Right lobe of liver (tissue), 4 donors: ENCODE measurements around the gene SPEM3.

Experiments used
- POLR2A ChIP-seq: fragments of 450-650 bp; IDR thresholded peaks from one replicate; pipeline ENCODE4 v1.6.1; 2017; ENCODE audit warnings: antibody characterized with exemption, mild to moderate bottlenecking
- TF ChIP-seq, protein P1 (sequence below), 4 donors: fragments of 200-600 bp in 3 of 4; fragments of 450-650 bp in 1 of 4; IDR thresholded peaks; one replicate each; pipeline versions ENCODE4 v1.5.1 to v1.8.0; 2016 to 2022; ENCODE audit warnings: antibody characterized with exemption in 4 of 4, mild to moderate bottlenecking in 2 of 4
- donor health status: DM: no; HTN: no; CAD: no.
- donor health status: DM: no; HTN: no; CAD: no.
- donor health status: DM: no; HTN: yes; CAD: no.

DNA sequence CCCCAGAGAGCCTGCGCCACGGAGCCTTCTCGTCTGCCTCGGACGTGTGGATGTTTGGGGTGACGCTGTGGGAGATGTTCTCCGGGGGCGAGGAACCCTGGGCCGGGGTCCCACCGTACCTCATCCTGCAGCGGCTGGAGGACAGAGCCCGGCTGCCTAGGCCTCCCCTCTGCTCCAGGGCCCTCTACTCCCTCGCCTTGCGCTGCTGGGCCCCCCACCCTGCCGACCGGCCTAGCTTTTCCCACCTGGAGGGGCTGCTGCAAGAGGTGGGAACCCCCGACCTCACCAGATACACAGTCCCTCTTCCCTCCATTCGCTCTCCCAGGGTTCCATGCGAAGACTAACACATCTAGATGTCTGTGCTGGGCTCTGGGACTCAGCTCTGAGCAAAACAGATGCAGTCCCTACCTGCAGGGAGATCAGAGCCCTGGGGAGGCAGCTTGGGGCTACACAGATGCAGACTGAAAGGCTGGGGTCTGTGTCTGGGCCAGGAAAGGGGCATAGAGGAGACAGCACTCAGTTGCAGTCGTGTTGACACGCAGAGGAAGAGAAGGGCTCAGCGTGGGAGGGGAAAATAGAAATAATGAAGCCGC, 44.1 kb upstream of the SPEM3 start:
- TF ChIP-seq, protein P1, sequence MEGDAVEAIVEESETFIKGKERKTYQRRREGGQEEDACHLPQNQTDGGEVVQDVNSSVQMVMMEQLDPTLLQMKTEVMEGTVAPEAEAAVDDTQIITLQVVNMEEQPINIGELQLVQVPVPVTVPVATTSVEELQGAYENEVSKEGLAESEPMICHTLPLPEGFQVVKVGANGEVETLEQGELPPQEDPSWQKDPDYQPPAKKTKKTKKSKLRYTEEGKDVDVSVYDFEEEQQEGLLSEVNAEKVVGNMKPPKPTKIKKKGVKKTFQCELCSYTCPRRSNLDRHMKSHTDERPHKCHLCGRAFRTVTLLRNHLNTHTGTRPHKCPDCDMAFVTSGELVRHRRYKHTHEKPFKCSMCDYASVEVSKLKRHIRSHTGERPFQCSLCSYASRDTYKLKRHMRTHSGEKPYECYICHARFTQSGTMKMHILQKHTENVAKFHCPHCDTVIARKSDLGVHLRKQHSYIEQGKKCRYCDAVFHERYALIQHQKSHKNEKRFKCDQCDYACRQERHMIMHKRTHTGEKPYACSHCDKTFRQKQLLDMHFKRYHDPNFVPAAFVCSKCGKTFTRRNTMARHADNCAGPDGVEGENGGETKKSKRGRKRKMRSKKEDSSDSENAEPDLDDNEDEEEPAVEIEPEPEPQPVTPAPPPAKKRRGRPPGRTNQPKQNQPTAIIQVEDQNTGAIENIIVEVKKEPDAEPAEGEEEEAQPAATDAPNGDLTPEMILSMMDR (IDR thresholded peaks at IDR 0.05) = no peak
- no peak for TF ChIP-seq POLR2A
